ENCODE data around the gene LRTM2.
A peak's percentile ranks its signal among the peaks of the same experiment; 100 is the strongest.

LRTM2 gene

GRCh38 chr12:1820191-1820895 is at the start of gene LRTM2:
TSS of gene LRTM2 (plus strand) at chr12:1820565. CDS start at chr12:1828149, 7,584 bp downstream.
- no peak for DNase-seq

- DNase-seq = no peak
These were observed 46.3 kb upstream of the LRTM2 start for GRCh38 chr12:1773937-1774655.

GRCh38 chr12:1776170-1776921 is 44.0 kb upstream of the LRTM2 start:
- DNase-seq = no peak

GRCh38 chr12:1777798-1778197 is 42.6 kb upstream of the LRTM2 start:
- DNase-seq = no peak

- DNase-seq = no peak
These were observed 41.5 kb upstream of the LRTM2 start for GRCh38 chr12:1778911-1779310.

GRCh38 chr12:1779783-1780182 is 40.6 kb upstream of the LRTM2 start:
- DNase-seq = no peak

- DNase-seq = no peak
These were observed 38.6 kb upstream of the LRTM2 start for GRCh38 chr12:1781772-1782171.

- DNase-seq = no peak
These were observed 38.1 kb upstream of the LRTM2 start for GRCh38 chr12:1782215-1782614.

- no peak for DNase-seq
These were observed 32.7 kb upstream of the LRTM2 start for GRCh38 chr12:1787714-1788113.

GRCh38 chr12:1790444-1790843 is 29.9 kb upstream of the LRTM2 start:
- DNase-seq = no peak

GRCh38 chr12:1791104-1791841 is 29.1 kb upstream of the LRTM2 start:
- DNase-seq = peak; percentile 72

GRCh38 chr12:1792406-1792805 is 28.0 kb upstream of the LRTM2 start:
- no peak for DNase-seq

GRCh38 chr12:1793426-1794210 is 26.7 kb upstream of the LRTM2 start:
- DNase-seq = no peak

- no peak for DNase-seq
These were observed 25.8 kb upstream of the LRTM2 start for GRCh38 chr12:1794440-1795090.

- no peak for DNase-seq
These were observed 25.1 kb upstream of the LRTM2 start for GRCh38 chr12:1795221-1795784.

GRCh38 chr12:1795785-1796514 is 24.4 kb upstream of the LRTM2 start:
- DNase-seq = peak; percentile 95

GRCh38 chr12:1796515-1797010 is 23.8 kb upstream of the LRTM2 start:
- DNase-seq = no peak

- peak; percentile 51 for DNase-seq
These were observed 23.1 kb upstream of the LRTM2 start for GRCh38 chr12:1797011-1797901.

- no peak for DNase-seq
These were observed 22.2 kb upstream of the LRTM2 start for GRCh38 chr12:1797991-1798640.

Measured in CD4-positive, alpha-beta T cell treated with Interleukin-15 for 1 hour (primary cell).